NCI-H128 (cell line): ENCODE data around the gene RABL2B.

ENCODE experiments used
- DNase-seq: peaks from one replicate; lab custom pipeline; 2025; ENCODE audit not compliant: unreplicated experiment; lab: John Stamatoyannopoulos, UW

RABL2B gene

DNA sequence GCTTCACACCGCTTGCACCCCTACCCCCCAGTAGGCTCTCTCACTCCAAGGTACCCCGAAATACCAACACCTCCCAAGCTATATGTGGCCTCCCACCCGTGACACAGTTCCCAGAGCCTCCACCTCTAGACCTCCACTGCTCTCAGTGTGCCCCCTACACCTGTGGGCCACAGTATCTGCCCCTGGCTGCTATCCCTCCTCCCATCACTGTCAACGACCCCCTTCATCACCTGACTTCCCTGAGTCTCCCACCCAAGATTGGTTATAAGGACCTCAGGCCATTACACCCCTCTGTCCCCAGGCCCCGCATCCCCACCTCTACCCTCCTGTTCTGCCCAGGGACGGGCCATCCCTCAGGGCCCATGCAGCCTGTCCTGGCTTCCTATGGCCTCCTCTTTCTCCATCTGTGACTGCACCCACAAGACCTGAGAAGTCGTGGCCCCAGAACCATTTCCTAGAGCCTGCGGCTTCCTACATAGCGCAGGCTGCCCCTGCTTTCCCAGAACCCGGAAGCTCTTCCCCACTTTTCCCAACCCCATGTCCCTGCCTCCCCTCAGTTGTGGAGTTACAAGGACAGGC lies 44.7 kb downstream of the RABL2B start:
- DNase-seq = no peak

- DNase-seq = no peak
Observed at GRCh38 chr22:50737728-50738648, 45.4 kb downstream of the RABL2B start, which contains the start of gene ACR. Gene ACR (plus strand): TSS chr22:50738204. CDS start chr22:50738236, 32 bp downstream.

- no peak for DNase-seq
Observed at GRCh38 chr22:50735739-50736030, 47.8 kb downstream of the RABL2B start.

GRCh38 chr22:50734986-50735738 lies 48.3 kb downstream of the RABL2B start:
- no peak for DNase-seq

GRCh38 chr22:50734343-50734771 lies 49.1 kb downstream of the RABL2B start:
- no peak for DNase-seq

- no peak for DNase-seq
Observed at GRCh38 chr22:50733521-50734342, 49.7 kb downstream of the RABL2B start.

GRCh38 chr22:50732681-50733080 lies 50.8 kb downstream of the RABL2B start:
- no peak for DNase-seq

GRCh38 chr22:50731811-50732624 lies 51.4 kb downstream of the RABL2B start:
- no peak for DNase-seq

DNA sequence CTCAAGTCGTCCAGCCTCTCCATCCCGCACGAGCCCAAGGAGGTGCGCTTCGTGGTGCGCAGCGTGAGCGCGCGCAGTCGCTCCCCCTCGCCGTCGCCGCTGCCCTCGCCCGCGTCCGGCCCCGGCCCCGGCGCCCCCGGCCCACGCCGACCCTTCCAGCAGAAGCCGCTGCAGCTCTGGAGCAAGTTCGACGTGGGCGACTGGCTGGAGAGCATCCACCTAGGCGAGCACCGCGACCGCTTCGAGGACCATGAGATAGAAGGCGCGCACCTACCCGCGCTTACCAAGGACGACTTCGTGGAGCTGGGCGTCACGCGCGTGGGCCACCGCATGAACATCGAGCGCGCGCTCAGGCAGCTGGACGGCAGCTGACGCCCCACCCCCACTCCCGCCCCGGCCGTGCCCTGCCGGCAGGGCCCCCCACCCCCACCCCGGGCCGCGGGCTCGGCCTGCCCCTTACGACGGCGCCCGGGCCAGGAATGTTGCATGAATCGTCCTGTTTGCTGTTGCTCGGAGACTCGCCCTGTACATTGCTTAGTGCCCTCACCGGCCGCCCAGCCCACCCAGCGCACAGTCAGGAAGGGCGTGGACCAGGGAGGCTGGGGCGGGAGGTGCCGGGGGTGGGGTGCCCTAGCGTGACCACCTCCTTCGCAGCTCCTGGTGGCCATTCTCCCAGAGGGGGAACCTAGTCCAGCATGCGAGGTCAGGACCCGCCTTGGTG lies 52.3 kb downstream of the RABL2B start:
- no peak for DNase-seq

DNA sequence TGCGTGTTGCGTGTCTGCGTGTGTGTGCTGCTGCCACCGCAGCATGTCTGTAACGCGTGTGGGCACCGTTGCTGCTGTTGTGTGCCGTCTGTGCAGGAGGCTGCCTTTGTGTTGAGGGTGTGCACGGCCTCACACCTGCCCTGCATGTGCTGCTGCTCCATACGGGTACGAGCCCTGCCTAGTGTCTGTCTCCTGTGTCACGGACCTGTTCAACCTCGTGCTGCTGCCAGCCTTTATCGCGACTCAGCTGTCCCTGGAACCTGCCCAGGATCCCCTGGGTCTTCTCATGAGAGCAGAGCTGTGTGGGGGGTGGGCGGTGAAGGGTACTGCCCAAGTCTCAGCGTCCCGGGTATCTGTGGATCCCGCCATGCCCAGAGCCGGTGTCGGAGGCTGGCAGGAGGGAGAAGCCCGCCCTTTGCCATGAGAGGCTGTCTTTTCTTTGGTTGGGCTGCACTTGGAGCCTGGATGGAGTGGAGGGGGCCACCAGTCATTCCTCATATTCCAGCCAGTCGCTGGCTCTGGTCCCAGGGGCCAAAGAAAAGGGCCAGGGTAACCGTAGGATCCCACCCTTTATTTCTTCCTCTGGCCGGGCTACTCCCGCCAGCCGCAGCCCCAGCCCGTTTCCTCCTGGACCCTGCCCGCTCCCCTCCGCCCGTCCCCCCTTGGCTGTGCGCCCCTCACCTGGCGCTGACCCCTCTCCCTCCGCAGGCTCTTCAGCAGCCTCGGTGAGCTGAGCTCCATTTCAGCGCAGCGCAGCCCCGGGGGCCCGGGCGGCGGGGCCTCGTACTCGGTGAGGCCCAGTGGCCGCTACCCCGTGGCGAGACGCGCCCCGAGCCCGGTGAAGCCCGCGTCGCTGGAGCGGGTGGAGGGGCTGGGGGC lies 53.2 kb downstream of the RABL2B start:
- no peak for DNase-seq

DNA sequence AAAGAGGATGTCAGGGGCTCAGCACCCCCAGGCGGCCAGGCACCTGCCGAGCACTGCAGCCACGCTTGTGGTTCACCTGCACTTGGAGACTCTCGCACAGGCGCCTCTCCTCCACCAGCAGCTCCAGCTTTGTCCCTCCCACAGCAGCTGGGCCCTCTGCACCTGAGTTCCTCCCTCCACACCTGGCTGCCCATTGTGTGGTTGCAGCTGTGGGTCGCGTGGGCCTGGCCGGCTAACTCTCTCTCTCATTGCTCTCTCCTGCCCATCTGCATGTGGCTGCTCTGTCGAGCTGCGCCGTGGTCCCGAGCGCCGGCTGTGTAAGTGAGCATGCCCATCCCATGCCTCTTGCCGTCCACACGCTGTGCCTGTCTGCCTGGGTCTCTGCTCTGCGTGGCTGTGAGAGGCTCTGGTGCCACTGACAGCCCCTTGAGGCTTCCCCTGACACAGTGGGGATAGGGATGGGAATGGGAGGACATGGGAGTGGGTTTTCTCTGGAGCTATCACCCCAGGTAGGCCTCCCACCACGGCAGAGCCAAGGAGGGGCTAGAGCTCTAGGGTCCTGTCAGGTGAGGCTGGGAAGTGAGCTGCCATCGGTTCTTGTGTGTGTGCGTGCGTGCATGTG lies 53.9 kb downstream of the RABL2B start:
- no peak for DNase-seq

GRCh38 chr22:50728523-50728931 lies 54.9 kb downstream of the RABL2B start:
- no peak for DNase-seq

- no peak for DNase-seq
Observed at GRCh38 chr22:50727678-50728522, 55.5 kb downstream of the RABL2B start.

DNA sequence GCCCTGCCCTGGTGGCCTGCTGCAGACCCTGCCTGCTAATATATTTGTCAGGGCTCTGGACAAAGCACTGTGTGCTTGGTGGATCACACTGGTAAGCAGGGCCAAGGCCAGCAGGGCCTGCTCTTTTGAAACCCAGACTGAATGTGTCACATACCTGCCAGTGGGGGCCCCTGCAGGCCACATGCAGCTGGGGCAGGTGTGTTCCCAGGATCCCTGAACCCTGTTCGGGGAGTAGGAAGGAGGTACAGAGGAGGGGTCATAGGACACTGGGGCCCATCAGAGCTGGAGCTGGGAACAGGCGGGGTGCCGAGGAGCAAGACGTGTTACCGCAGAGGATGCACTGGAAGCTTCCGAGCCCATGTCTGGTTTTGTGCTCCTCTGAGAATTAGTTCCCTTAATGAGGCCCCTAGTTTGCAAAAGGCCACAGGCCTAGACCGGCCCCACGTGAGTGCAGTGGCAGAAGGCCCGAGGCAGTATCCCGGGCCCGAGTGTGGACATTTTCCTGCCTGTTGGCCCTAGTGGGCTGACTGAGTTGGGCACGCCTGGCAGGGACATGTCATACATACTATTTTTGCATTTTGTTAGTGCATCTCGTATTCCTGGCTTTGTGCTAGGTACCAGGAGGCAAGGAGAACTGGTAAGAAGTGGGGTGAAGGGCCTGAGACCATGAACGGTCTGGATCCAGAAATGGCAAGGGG lies 56.6 kb downstream of the RABL2B start:
- DNase-seq = no peak

- no peak for DNase-seq
Observed at GRCh38 chr22:50725597-50725996, 57.8 kb downstream of the RABL2B start.

DNA sequence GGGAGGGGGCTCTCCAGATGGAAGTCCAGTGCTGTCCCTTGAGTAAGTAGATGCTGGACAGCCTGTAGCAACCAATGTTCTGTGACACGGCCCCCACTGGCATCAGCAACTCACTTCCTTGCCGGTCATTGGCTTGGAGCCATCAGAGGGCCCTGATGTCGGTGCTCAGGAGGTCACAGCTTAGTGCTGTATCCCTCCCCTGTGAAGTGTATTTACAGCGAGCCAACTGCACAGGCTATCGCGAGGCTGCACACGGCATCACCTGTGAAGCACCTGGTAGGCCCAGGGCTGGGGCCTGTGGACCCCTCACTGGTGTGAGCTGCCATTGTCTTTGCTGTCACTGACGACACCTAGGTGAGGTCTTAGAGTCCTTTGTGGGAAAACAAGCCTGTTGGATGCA lies 58.8 kb downstream of the RABL2B start:
- no peak for DNase-seq

- no peak for DNase-seq
Observed at GRCh38 chr22:50723991-50724390, 59.4 kb downstream of the RABL2B start.
